PC-3 (cell line): Measurements from ENCODE around the gene NEU3. TPM values are rescaled to one million over a fixed set of nuclear protein-coding genes. Genes with fewer than 3 reads are reported as not detected.

Experiments
- ATAC-seq: fragments of 200-7000 bp; cut with Tn5 transposase; 2 replicates; pipeline ENCODE4 v1.9.1; 2020; ENCODE audit warnings: mild to moderate bottlenecking, moderate library complexity
- BruUV-seq: library from RNA; stranded (reverse); fragments of 400-500 nt; replicated peaks from 2 replicates; lab custom pipeline; 2021; lab: Mats Ljungman, UMichigan
- CTCF ChIA-PET: fragments of 300-600 bp; sonication (Branson Sonifier 250); formaldehyde crosslinking; loops from one replicate; lab custom pipeline; 2022; ENCODE audit warnings: antibody characterized with exemption; lab: Charles Lee
- POLR2A ChIA-PET: fragments of 300-600 bp; sonication (Branson Sonifier 250); formaldehyde crosslinking; loops from one replicate; lab custom pipeline; 2022; ENCODE audit warnings: antibody characterized with exemption; ENCODE audit not compliant: unreplicated experiment; lab: Charles Lee
- DNase-seq: peaks from one replicate; pipeline ENCODE4 v3.0.0-alpha.2; 2015
- H2AFZ ChIP-seq: fragments of 300-600 bp; sonication (generic); 2 replicates; pipeline ENCODE4 v1.6.0; 2016; ENCODE audit warnings: antibody characterized with exemption, low read length
- H3F3A ChIP-seq: fragments of 300-600 bp; sonication (generic); one replicate; pipeline ENCODE4 v1.6.0; 2017; ENCODE audit warnings: antibody characterized with exemption, low read length, control low read depth, mild to moderate bottlenecking; ENCODE audit not compliant: unreplicated experiment
- H3K27ac ChIP-seq: fragments of 300-600 bp; sonication (generic); 2 replicates; pipeline ENCODE4 v1.5.1; 2016; ENCODE audit warnings: mild to moderate bottlenecking, low read length
- H3K27me3 ChIP-seq: fragments of 300-600 bp; sonication (generic); 2 replicates; pipeline ENCODE4 v1.6.1; 2016; ENCODE audit warnings: low read length, mixed read lengths
- H3K36me3 ChIP-seq: fragments of 300-600 bp; sonication (generic); 2 replicates; pipeline ENCODE4 v1.6.1; 2016; ENCODE audit warnings: low read depth, mixed run types, low read length, mixed read lengths
- H3K4me1 ChIP-seq: fragments of 300-600 bp; sonication (generic); 2 replicates; pipeline ENCODE4 v1.5.1; 2016; ENCODE audit warnings: low read length; ENCODE audit not compliant: insufficient read depth
- H3K4me2 ChIP-seq: fragments of 300-600 bp; sonication (generic); 2 replicates; pipeline ENCODE4 v1.6.0; 2016; ENCODE audit warnings: low read length
- H3K4me3 ChIP-seq: fragments of 300-600 bp; sonication (generic); 2 replicates; pipeline ENCODE4 v1.5.1; 2016; ENCODE audit warnings: mild to moderate bottlenecking, low read length, mixed read lengths
- H3K79me2 ChIP-seq: fragments of 300-600 bp; sonication (generic); 2 replicates; pipeline ENCODE4 v1.6.1; 2017; ENCODE audit warnings: low read length, mixed read lengths
- H3K9ac ChIP-seq: fragments of 300-600 bp; sonication (generic); 2 replicates; pipeline ENCODE4 v1.6.0; 2016; ENCODE audit warnings: mild to moderate bottlenecking, low read length
- H3K9me2 ChIP-seq: fragments of 300-600 bp; sonication (generic); replicated peaks from 2 replicates; pipeline ENCODE4 v1.6.1; 2016; ENCODE audit warnings: mixed run types, low read length, mixed read lengths
- H3K9me3 ChIP-seq: fragments of 300-600 bp; sonication (generic); 2 replicates; pipeline ENCODE4 v1.6.1; 2016; ENCODE audit warnings: low read length, mixed read lengths
- H4K20me1 ChIP-seq: fragments of 300-600 bp; sonication (generic); 2 replicates; pipeline ENCODE4 v1.6.1; 2016; ENCODE audit warnings: low read length, mixed read lengths
- CTCF ChIP-seq: fragments of 300-600 bp; sonication (generic); conservative IDR thresholded peaks from 2 replicates; pipeline ENCODE4 v1.5.1; 2017; ENCODE audit warnings: antibody characterized with exemption, low read depth, mild to moderate bottlenecking, low read length
- EZH2 ChIP-seq: fragments of 300-600 bp; sonication (generic); IDR thresholded peaks from one replicate; pipeline ENCODE4 v1.6.1; 2017; ENCODE audit warnings: antibody characterized with exemption, mild to moderate bottlenecking, low read length; ENCODE audit not compliant: unreplicated experiment
- EZH2phosphoT487 ChIP-seq: fragments of 300-600 bp; sonication (generic); IDR thresholded peaks from 2 replicates; pipeline ENCODE4 v1.6.1; 2018; ENCODE audit warnings: mild to moderate bottlenecking, antibody characterized with exemption, low read length, borderline replicate concordance
- intact Hi-C: fragments of 100-400 bp; cut with micrococcal nuclease; formaldehyde crosslinking; loops from 2 replicates; pipeline ENCODE4 v1.9.0; 2023
- total RNA-seq: library from RNA; depleted of rRNA; stranded (reverse); fragments of >200 nt; gene quantifications from 2 replicates; pipeline ENCODE4 v1.2.3, GENCODE V29; 2014

Gene NEU3
- total RNA-seq, 1 experiment from 2014 or later: 15.7 TPM

DNA sequence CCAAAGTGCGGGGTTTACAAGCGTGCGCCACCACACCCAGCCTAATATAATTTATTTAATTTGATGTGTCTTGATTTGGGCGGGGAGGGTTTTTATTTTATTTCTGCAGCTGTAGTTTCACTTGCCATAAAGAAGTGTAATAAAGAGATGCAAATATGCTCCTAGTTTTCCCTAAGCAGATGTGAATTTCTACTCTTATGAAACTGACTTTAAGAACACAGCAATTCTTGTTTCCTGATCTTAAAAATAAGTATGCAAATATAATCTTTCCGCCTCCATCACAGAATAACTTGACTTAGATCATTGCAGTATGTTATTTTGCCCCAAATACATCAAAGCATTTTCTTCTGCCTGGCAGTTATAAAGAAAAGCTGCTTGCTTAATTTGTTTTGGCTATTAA lies 35.3 kb upstream of the NEU3 start:
- intact Hi-C loops: no loop called here
- CTCF ChIA-PET: no interaction called here
- no peak for DNase-seq

GRCh38 chr11:74954199-74954598 lies 34.5 kb upstream of the NEU3 start:
- ATAC-seq: no peak
- Histone ChIP-seq H2AFZ (no peak overlapping the region), H3K9me3 (no peaks in the 10 kb centered on the region), H3K4me3 (no peak overlapping the region), H3K4me2 (no peak overlapping the region), H3K27ac (no peak overlapping the region), H3K9ac (no peak overlapping the region), H3K9me2 (no peaks in the 10 kb centered on the region), H3K79me2 (peaks cover 99% of the 10 kb centered on the region), H3F3A (no peaks in the 10 kb centered on the region), H3K36me3 (peaks cover 41% of the 10 kb centered on the region), H4K20me1 (peaks cover 47% of the 10 kb centered on the region; the same call in 1 of the 2 replicates), H3K27me3 (no peaks in the 10 kb centered on the region), H3K4me1 (peaks cover 13% of the 10 kb centered on the region)
- DNase-seq: no peak
- ChIA-PET CTCF (no interaction called here), POLR2A (no interaction called here)
- intact Hi-C loops: no loop called here
- no TSS peak for BruUV-seq
- no peak for TF ChIP-seq EZH2

More for the DNA sequence above, 35.3 kb upstream of the NEU3 start:
- no peak for ATAC-seq
- Histone ChIP-seq H3K4me1 (peaks cover 13% of the 10 kb centered on the region), H4K20me1 (peaks cover 39% of the 10 kb centered on the region; the same call in 1 of the 2 replicates), H3F3A (no peaks in the 10 kb centered on the region), H3K9me2 (no peaks in the 10 kb centered on the region), H3K36me3 (peaks cover 41% of the 10 kb centered on the region), H3K9me3 (no peaks in the 10 kb centered on the region), H3K4me3 (no peak overlapping the region), H3K9ac (no peak overlapping the region), H3K27ac (no peak overlapping the region), H3K79me2 (peaks cover 96% of the 10 kb centered on the region), H3K27me3 (no peaks in the 10 kb centered on the region), H3K4me2 (no peak overlapping the region), H2AFZ (no peak overlapping the region)
- POLR2A ChIA-PET: no interaction called here
- BruUV-seq: no TSS peak
- TF ChIP-seq EZH2phosphoT487 (no peak), EZH2 (no peak), CTCF (no peak)

- Histone ChIP-seq H4K20me1 (peaks cover 48% of the 10 kb centered on the region; the same call in 1 of the 2 replicates), H3K79me2 (peaks cover 99% of the 10 kb centered on the region), H3K27me3 (no peaks in the 10 kb centered on the region), H3K9me3 (no peaks in the 10 kb centered on the region), H3K9ac (no peak overlapping the region), H3K4me2 (no peak overlapping the region), H3K4me1 (no peaks in the 10 kb centered on the region), H3K9me2 (no peaks in the 10 kb centered on the region), H3K27ac (no peak overlapping the region), H2AFZ (no peak overlapping the region), H3K4me3 (no peak overlapping the region), H3F3A (no peaks in the 10 kb centered on the region), H3K36me3 (peaks cover 36% of the 10 kb centered on the region)
- no TSS peak for BruUV-seq
- intact Hi-C loops: no loop called here
- CTCF ChIA-PET: no interaction called here
- TF ChIP-seq EZH2: no peak
- TF ChIP-seq EZH2phosphoT487: no peak
- TF ChIP-seq CTCF: no peak
- DNase-seq (no peak), ATAC-seq (no peak)
- POLR2A ChIA-PET: no interaction called here
Measured at GRCh38 chr11:74956397-74957015, 32.2 kb upstream of the NEU3 start.
